Measurements from ENCODE around the gene SLC1A4. TPM values are rescaled to one million over a fixed set of nuclear protein-coding genes. Genes with fewer than 3 reads are reported as not detected.

The SLC1A4 gene
- polyA plus RNA-seq, 1 donor from 2014 or later = 33.8 TPM

- no peak overlapping the region for H2AFZ ChIP-seq (ENCODE audit: low read depth, low read length)
- H3K27me3 ChIP-seq (ENCODE audit: insufficient read depth, low read depth, low read length) = no peaks in the 10 kb centered on the region
- no peaks in the 10 kb centered on the region for H3F3A ChIP-seq (ENCODE audit: insufficient read depth, low read length, poor library complexity, severe bottlenecking)
- H3K4me2 ChIP-seq (ENCODE audit: low read length) = no peak overlapping the region
- H3K4me3 ChIP-seq (ENCODE audit: low read length) = no peak overlapping the region
- no peaks in the 10 kb centered on the region for H3K9me2 ChIP-seq (ENCODE audit: insufficient read depth, low read length)
- peaks cover 14% of the 10 kb centered on the region for H3K79me2 ChIP-seq (replicated peaks; ENCODE audit: insufficient read depth, low read length)
- no peaks in the 10 kb centered on the region for H4K20me1 ChIP-seq (ENCODE audit: insufficient read depth)
- no peaks in the 10 kb centered on the region for H3K36me3 ChIP-seq (ENCODE audit: insufficient read depth, low read length)
- H3K27ac ChIP-seq (ENCODE audit: low read length) = no peak overlapping the region
- no peaks in the 10 kb centered on the region for H3K9me3 ChIP-seq (ENCODE audit: low read length)
- TF ChIP-seq CTCF (IDR thresholded peaks at IDR 0.05; ENCODE audit: poor library complexity, severe bottlenecking) (no peak), POLR2AphosphoS5 (IDR thresholded peaks at IDR 0.05) (no peak), RAD21 (conservative IDR thresholded peaks at IDR 0.05) (no peak), EP300 (conservative IDR thresholded peaks at IDR 0.05; ENCODE audit: poor library complexity, severe bottlenecking) (no peak), MXI1 (conservative IDR thresholded peaks at IDR 0.05; ENCODE audit: poor library complexity, severe bottlenecking) (no peak), SMC3 (conservative IDR thresholded peaks at IDR 0.05; ENCODE audit: poor library complexity) (no peak), EZH2 (IDR thresholded peaks at IDR 0.05; ENCODE audit: borderline replicate concordance, insufficient read depth, low read length, poor library complexity, severe bottlenecking) (no peak), TAF1 (IDR thresholded peaks at IDR 0.05; ENCODE audit: low read depth) (no peak)
- TF ChIP-seq, protein P1, sequence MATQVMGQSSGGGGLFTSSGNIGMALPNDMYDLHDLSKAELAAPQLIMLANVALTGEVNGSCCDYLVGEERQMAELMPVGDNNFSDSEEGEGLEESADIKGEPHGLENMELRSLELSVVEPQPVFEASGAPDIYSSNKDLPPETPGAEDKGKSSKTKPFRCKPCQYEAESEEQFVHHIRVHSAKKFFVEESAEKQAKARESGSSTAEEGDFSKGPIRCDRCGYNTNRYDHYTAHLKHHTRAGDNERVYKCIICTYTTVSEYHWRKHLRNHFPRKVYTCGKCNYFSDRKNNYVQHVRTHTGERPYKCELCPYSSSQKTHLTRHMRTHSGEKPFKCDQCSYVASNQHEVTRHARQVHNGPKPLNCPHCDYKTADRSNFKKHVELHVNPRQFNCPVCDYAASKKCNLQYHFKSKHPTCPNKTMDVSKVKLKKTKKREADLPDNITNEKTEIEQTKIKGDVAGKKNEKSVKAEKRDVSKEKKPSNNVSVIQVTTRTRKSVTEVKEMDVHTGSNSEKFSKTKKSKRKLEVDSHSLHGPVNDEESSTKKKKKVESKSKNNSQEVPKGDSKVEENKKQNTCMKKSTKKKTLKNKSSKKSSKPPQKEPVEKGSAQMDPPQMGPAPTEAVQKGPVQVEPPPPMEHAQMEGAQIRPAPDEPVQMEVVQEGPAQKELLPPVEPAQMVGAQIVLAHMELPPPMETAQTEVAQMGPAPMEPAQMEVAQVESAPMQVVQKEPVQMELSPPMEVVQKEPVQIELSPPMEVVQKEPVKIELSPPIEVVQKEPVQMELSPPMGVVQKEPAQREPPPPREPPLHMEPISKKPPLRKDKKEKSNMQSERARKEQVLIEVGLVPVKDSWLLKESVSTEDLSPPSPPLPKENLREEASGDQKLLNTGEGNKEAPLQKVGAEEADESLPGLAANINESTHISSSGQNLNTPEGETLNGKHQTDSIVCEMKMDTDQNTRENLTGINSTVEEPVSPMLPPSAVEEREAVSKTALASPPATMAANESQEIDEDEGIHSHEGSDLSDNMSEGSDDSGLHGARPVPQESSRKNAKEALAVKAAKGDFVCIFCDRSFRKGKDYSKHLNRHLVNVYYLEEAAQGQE (IDR thresholded peaks at IDR 0.05; ENCODE audit: borderline replicate concordance) = no peak
- H3K9ac ChIP-seq (ENCODE audit: low read length) = no peak overlapping the region
These were observed 9.5 kb downstream of the SLC1A4 start for GRCh38 chr2:64998658-64999061.

DNA sequence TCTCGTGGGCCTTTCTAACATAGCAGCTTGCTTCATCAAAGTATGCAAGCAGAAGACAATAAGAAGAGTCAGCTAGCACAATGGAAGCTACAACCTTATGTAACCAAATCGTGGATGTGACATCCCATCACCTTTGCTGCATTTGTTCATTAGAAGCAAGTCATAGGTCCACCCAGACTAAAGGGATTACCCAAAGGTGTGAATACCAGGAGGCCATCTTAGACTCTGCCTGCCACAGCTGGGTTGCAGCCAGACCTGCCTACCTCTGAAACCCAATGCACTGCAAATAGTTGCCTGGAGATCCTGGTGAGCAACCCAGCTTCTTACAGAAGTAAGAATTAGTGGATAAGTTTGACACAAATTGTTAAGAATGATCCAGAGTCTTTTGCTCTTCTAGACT, 10.6 kb downstream of the SLC1A4 start:
- H3K27ac ChIP-seq (ENCODE audit: low read length) = no peak overlapping the region
- no peak overlapping the region for H3K4me2 ChIP-seq (ENCODE audit: low read length)
- no peaks in the 10 kb centered on the region for H3K27me3 ChIP-seq (ENCODE audit: insufficient read depth, low read depth, low read length)
- no peak for TF ChIP-seq RAD21 (conservative IDR thresholded peaks at IDR 0.05)
- TF ChIP-seq, protein P1 (IDR thresholded peaks at IDR 0.05; ENCODE audit: borderline replicate concordance) = no peak
- TF ChIP-seq POLR2AphosphoS5 (IDR thresholded peaks at IDR 0.05) = no peak
- peaks cover 3% of the 10 kb centered on the region for H3K79me2 ChIP-seq (replicated peaks; ENCODE audit: insufficient read depth, low read length)
- no peak overlapping the region for H3K4me3 ChIP-seq (ENCODE audit: low read length)
- no peaks in the 10 kb centered on the region for H3K36me3 ChIP-seq (ENCODE audit: insufficient read depth, low read length)
- no peaks in the 10 kb centered on the region for H4K20me1 ChIP-seq (ENCODE audit: insufficient read depth)
- no peak overlapping the region for H3K9ac ChIP-seq (ENCODE audit: low read length)
- no peaks in the 10 kb centered on the region for H3F3A ChIP-seq (ENCODE audit: insufficient read depth, low read length, poor library complexity, severe bottlenecking)
- no peak overlapping the region for H2AFZ ChIP-seq (ENCODE audit: low read depth, low read length)
- H3K9me3 ChIP-seq (ENCODE audit: low read length) = no peaks in the 10 kb centered on the region
- H3K9me2 ChIP-seq (ENCODE audit: insufficient read depth, low read length) = no peaks in the 10 kb centered on the region

All from neural cell (in vitro differentiated cells).